Panc1 (cell line): ENCODE data around the gene GNAI3. TPM values are rescaled to one million over a fixed set of nuclear protein-coding genes. Genes with fewer than 3 reads are reported as not detected.

Experiments
- ATAC-seq: fragments of 200-7000 bp; cut with Tn5 transposase; 2 replicates; pipeline ENCODE4 v1.9.1; 2020; ENCODE audit warnings: mild to moderate bottlenecking, moderate library complexity
- BruUV-seq: library from RNA; stranded (reverse); fragments of 400-500 nt; replicated peaks from 2 replicates; lab custom pipeline; 2021; lab: Mats Ljungman, UMichigan
- CTCF ChIA-PET: fragments of 300-600 bp; sonication (Branson Sonifier 250); formaldehyde crosslinking; loops from one replicate; lab custom pipeline; 2022; ENCODE audit warnings: antibody characterized with exemption; lab: Charles Lee
- POLR2A ChIA-PET: fragments of 300-600 bp; sonication (Branson Sonifier 250); formaldehyde crosslinking; loops from one replicate; lab custom pipeline; 2022; ENCODE audit warnings: antibody characterized with exemption; lab: Charles Lee
- DNase-seq: peaks from one replicate; pipeline ENCODE4 v3.0.0-alpha.2; 2010; ENCODE audit warnings: low read depth, low spot score
- H3K27ac ChIP-seq: 2 replicates; pipeline ENCODE4 v1.5.1; 2011; ENCODE audit warnings: mild to moderate bottlenecking, low read length, inconsistent platforms
- H3K27me3 ChIP-seq: fragments of 200-500 bp; sonication (Bioruptor generic); 2 replicates; pipeline ENCODE4 v1.6.0; 2014; ENCODE audit warnings: low read length, inconsistent platforms; ENCODE audit not compliant: control insufficient read depth, insufficient read depth
- H3K36me3 ChIP-seq: fragments of 200-500 bp; sonication (Bioruptor generic); 2 replicates; pipeline ENCODE4 v1.5.1; 2014; ENCODE audit warnings: inconsistent platforms, mild to moderate bottlenecking, low read length, moderate library complexity; ENCODE audit not compliant: control insufficient read depth, insufficient read depth
- H3K4me1 ChIP-seq: 2 replicates; pipeline ENCODE4 v1.5.1; 2011; ENCODE audit warnings: inconsistent platforms, mild to moderate bottlenecking, low read length, moderate library complexity; ENCODE audit not compliant: control insufficient read depth, insufficient read depth
- H3K4me3 ChIP-seq, 2 experiments: 2 replicates each; pipeline ENCODE4 v1.5.1; 2011 to 2012; ENCODE audit warnings: low read depth in 2 of 2, low read length in 2 of 2, mild to moderate bottlenecking in 2 of 2, inconsistent platforms in 1 of 2, moderate library complexity in 1 of 2
- H3K9me3 ChIP-seq: fragments of 200-500 bp; sonication (Bioruptor generic); 2 replicates; pipeline ENCODE4 v1.5.1; 2014; ENCODE audit warnings: low read depth, mild to moderate bottlenecking, inconsistent platforms, low read length, moderate library complexity; ENCODE audit not compliant: control insufficient read depth, insufficient read depth
- POLR2AphosphoS5 ChIP-seq: IDR thresholded peaks from 2 replicates; pipeline ENCODE4 v1.6.1; 2012; ENCODE audit warnings: mild to moderate bottlenecking, low read depth, low read length, moderate library complexity
- REST ChIP-seq, 2 experiments: IDR thresholded peaks; 2 replicates each; pipeline ENCODE4 v1.6.1; 2011 to 2012; ENCODE audit warnings: low read depth in 2 of 2, control low read depth in 1 of 2, low read length in 1 of 2, mild to moderate bottlenecking in 1 of 2, moderate library complexity in 1 of 2; ENCODE audit not compliant: insufficient read depth in 1 of 2
- SIN3A ChIP-seq: IDR thresholded peaks from 2 replicates; pipeline ENCODE4 v1.6.1; 2012; ENCODE audit warnings: low read depth, mild to moderate bottlenecking, low read length, moderate library complexity, borderline replicate concordance; ENCODE audit not compliant: insufficient read depth
- TCF7L2 ChIP-seq: IDR thresholded peaks from 2 replicates; pipeline ENCODE4 v1.6.1; 2011; ENCODE audit warnings: mild to moderate bottlenecking, low read depth, low read length, inconsistent platforms
- in situ Hi-C: cut with HindIII; loops from 2 replicates; pipeline ENCODE4 v1.10.0; 2016; ENCODE audit warnings: low sequenced_read_pairs, low pct_unique_long_range_greater_than_20kb
- intact Hi-C: fragments of 100-400 bp; cut with micrococcal nuclease; formaldehyde crosslinking; loops from one replicate; pipeline ENCODE4 v1.10.0; 2022; ENCODE audit not compliant: unreplicated experiment
- total RNA-seq: library from RNA; stranded (reverse); gene quantifications from one replicate; pipeline ENCODE4 v1.2.1, GENCODE V29; 2021; ENCODE audit not compliant: unreplicated experiment
- TF ChIP-seq, protein P1 (sequence below): fragments of 450-650 bp; IDR thresholded peaks from 2 replicates; pipeline ENCODE4 v1.5.1; 2017; ENCODE audit warnings: mild to moderate bottlenecking

Gene GNAI3
- total RNA-seq, 1 experiment from 2014 or later = 6.4 TPM

DNA sequence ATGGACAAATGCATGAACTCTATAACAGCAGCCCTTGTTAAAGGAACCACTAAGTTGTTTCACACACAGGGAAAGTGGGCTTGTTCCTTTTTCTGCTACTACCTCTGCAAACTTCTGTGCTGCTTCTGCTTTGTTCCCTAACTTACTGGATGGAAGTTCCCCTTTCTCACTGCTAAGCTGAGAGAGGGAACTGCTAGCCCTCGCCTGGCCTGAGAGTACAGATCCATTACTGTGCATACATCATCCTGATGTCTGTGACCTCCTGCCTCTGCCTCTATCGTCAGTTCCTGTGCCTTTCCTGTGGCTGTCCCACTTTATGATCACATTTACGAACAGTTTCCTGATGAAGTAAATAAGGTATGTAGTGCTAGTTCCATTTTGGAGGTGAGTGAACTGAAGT is 67.5 kb downstream of the GNAI3 start:
- in situ Hi-C loops = no loop called here
- H3K27me3 ChIP-seq = no peaks in the 10 kb centered on the region
- DNase-seq (no peak), ATAC-seq (no peak)
- ChIA-PET CTCF (no interaction called here), POLR2A (no interaction called here)
- H3K36me3 ChIP-seq = no peaks in the 10 kb centered on the region
- no TSS peak for BruUV-seq
- no peak for TF ChIP-seq SIN3A
- no peak for TF ChIP-seq REST (IDR thresholded peaks at IDR 0.05; ENCODE audit: insufficient read depth in 1 of 2, low read depth in 2 of 2, low read length in 1 of 2)
- TF ChIP-seq POLR2AphosphoS5 = no peak
- TF ChIP-seq, protein P1, sequence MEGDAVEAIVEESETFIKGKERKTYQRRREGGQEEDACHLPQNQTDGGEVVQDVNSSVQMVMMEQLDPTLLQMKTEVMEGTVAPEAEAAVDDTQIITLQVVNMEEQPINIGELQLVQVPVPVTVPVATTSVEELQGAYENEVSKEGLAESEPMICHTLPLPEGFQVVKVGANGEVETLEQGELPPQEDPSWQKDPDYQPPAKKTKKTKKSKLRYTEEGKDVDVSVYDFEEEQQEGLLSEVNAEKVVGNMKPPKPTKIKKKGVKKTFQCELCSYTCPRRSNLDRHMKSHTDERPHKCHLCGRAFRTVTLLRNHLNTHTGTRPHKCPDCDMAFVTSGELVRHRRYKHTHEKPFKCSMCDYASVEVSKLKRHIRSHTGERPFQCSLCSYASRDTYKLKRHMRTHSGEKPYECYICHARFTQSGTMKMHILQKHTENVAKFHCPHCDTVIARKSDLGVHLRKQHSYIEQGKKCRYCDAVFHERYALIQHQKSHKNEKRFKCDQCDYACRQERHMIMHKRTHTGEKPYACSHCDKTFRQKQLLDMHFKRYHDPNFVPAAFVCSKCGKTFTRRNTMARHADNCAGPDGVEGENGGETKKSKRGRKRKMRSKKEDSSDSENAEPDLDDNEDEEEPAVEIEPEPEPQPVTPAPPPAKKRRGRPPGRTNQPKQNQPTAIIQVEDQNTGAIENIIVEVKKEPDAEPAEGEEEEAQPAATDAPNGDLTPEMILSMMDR = no peak
- no peak for TF ChIP-seq TCF7L2
- H3K4me1 ChIP-seq = peaks cover 7% of the 10 kb centered on the region
- no peak overlapping the region for H3K27ac ChIP-seq
- intact Hi-C loops = no loop called here
- H3K9me3 ChIP-seq = no peaks in the 10 kb centered on the region
- no peak overlapping the region for H3K4me3 ChIP-seq

DNA sequence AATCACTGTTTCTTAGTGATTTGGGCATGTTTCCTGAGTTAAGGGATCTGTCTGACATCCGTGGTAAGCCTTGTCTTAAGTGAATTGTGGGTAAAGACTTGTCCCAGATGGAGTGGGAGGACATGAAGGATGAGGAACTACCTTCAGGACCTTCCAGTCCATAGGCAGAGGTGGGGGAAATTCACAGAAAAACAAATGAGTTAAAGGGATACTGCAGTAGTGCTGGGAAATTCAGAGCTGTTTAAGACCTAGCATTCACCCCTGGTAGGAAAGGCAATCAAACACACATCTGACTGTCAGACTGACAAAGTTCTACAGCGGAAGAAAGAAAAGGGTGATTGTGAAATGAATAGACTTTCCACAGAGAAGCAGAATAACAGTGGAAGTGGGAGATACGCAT is 68.0 kb downstream of the GNAI3 start:
- H3K4me1 ChIP-seq = peaks cover 7% of the 10 kb centered on the region
- no peak overlapping the region for H3K27ac ChIP-seq
- DNase-seq = no peak
- ChIA-PET POLR2A (no interaction called here), CTCF (interaction anchor here (0.9 kb wide), 1 partner anchor 39 kb away, joined by 3 read pairs; no protein-coding TSS in a partner anchor)
- no peaks in the 10 kb centered on the region for H3K27me3 ChIP-seq
- H3K9me3 ChIP-seq = no peaks in the 10 kb centered on the region
- intact Hi-C loops = no loop called here
- BruUV-seq = no TSS peak
- no peak for ATAC-seq
- in situ Hi-C loops = no loop called here
- no peak for TF ChIP-seq SIN3A
- TF ChIP-seq TCF7L2 = no peak
- no peak for TF ChIP-seq POLR2AphosphoS5
- TF ChIP-seq REST (IDR thresholded peaks at IDR 0.05; ENCODE audit: insufficient read depth in 1 of 2, low read depth in 2 of 2, low read length in 1 of 2) = no peak
- TF ChIP-seq, protein P1 = no peak
- H3K36me3 ChIP-seq = no peaks in the 10 kb centered on the region
- H3K4me3 ChIP-seq = no peak overlapping the region
